Endothelial cell of umbilical vein (primary cell): Measurements from ENCODE around the gene TMPRSS15. TPM values are rescaled to one million over a fixed set of nuclear protein-coding genes. Genes with fewer than 3 reads are reported as not detected.

ENCODE experiments used
- BruUV-seq: library from RNA; stranded (reverse); fragments of 400-500 nt; replicated peaks from 2 replicates; lab custom pipeline; 2021; lab: Mats Ljungman, UMichigan
- CTCF ChIA-PET: fragments of 300-600, 350-600 bp; sonication (Branson Sonifier 250); formaldehyde crosslinking; loops from one replicate; lab custom pipeline; 2021; ENCODE audit warnings: antibody characterized with exemption, inconsistent platforms; lab: Charles Lee
- POLR2A ChIA-PET: fragments of 300-600, 350-600 bp; sonication (Branson Sonifier 250); formaldehyde crosslinking; loops from one replicate; lab custom pipeline; 2021; ENCODE audit warnings: antibody characterized with exemption, inconsistent platforms; lab: Charles Lee
- DNase-seq: peaks from one replicate; pipeline ENCODE4 v3.0.0-alpha.2; 2011; ENCODE audit warnings: low read depth, low spot score
- FAIRE-seq: peaks from 2 replicates; lab custom pipeline; 2011; peaks lifted over from hg19 to GRCh38; lab: Jason Lieb, UNC
- H2AFZ ChIP-seq: 2 replicates; pipeline ENCODE4 v1.6.0; 2012; ENCODE audit warnings: low read depth, low read length, control low read depth, inconsistent platforms
- H3K27ac ChIP-seq: 2 replicates; pipeline ENCODE4 v1.5.1; 2011; ENCODE audit warnings: low read depth, mild to moderate bottlenecking, control low read depth, low read length, moderate library complexity; ENCODE audit not compliant: insufficient read depth
- H3K27me3 ChIP-seq, 2 experiments: 2 replicates each; pipeline versions ENCODE4 v1.6.0 to v1.6.1; 2011; ENCODE audit warnings: low read length in 2 of 2, mixed read lengths in 1 of 2; ENCODE audit not compliant: control insufficient read depth in 2 of 2, insufficient read depth in 2 of 2
- H3K36me3 ChIP-seq, 2 experiments: 2 replicates in 1 of 2; 3 replicates in 1 of 2; pipeline ENCODE4 v1.5.1; 2011; ENCODE audit warnings: low read length in 2 of 2, mild to moderate bottlenecking in 1 of 2, moderate library complexity in 1 of 2; ENCODE audit not compliant: control insufficient read depth in 2 of 2, insufficient read depth in 2 of 2; ENCODE audit errors: extremely low read depth in 1 of 2
- H3K4me1 ChIP-seq: 3 replicates; pipeline ENCODE4 v1.5.1; 2011; ENCODE audit warnings: mild to moderate bottlenecking, low read length; ENCODE audit not compliant: control insufficient read depth, insufficient read depth; ENCODE audit errors: extremely low read depth
- H3K4me2 ChIP-seq: 2 replicates; pipeline ENCODE4 v1.6.1; 2011; ENCODE audit warnings: low read length, control low read depth, mixed read lengths; ENCODE audit not compliant: insufficient read depth
- H3K4me3 ChIP-seq, 3 experiments: fragments of 200-600 bp in 1 of 3; sonication (generic), shearing (Covaris generic) in 1 of 3; replicated peaks in 1 of 3; 2 replicates each; pipeline ENCODE4 v1.5.1; 2011 to 2016; ENCODE audit warnings: control low read depth in 3 of 3, low read length in 3 of 3, mild to moderate bottlenecking in 2 of 3, inconsistent platforms in 1 of 3, low read depth in 1 of 3, moderate library complexity in 1 of 3; ENCODE audit not compliant: insufficient read depth in 1 of 3
- H3K79me2 ChIP-seq: 2 replicates; pipeline ENCODE4 v1.6.0; 2012; ENCODE audit warnings: low read length, inconsistent platforms; ENCODE audit not compliant: control insufficient read depth, insufficient read depth
- H3K9ac ChIP-seq: replicated peaks from 2 replicates; pipeline ENCODE3; 2011; ENCODE audit warnings: low read length, control low read depth; ENCODE audit not compliant: insufficient read depth; ENCODE audit errors: extremely low read depth
- H3K9me1 ChIP-seq: replicated peaks from 3 replicates; pipeline ENCODE4 v1.6.0; 2011; ENCODE audit warnings: mild to moderate bottlenecking, low read length; ENCODE audit not compliant: control insufficient read depth, insufficient read depth; ENCODE audit errors: extremely low read depth
- H3K9me3 ChIP-seq: replicated peaks from 2 replicates; pipeline ENCODE4 v1.5.1; 2012; ENCODE audit warnings: low read length, inconsistent platforms; ENCODE audit not compliant: control insufficient read depth, insufficient read depth
- H4K20me1 ChIP-seq: replicated peaks from 2 replicates; pipeline ENCODE3; 2011; ENCODE audit warnings: mild to moderate bottlenecking, low read length; ENCODE audit not compliant: control insufficient read depth, insufficient read depth; ENCODE audit errors: extremely low read depth
- EZH2 ChIP-seq: IDR thresholded peaks from 2 replicates; pipeline ENCODE4 v1.6.1; 2012; ENCODE audit warnings: borderline replicate concordance, low read depth, mild to moderate bottlenecking, moderate library complexity, low read length, inconsistent platforms; ENCODE audit not compliant: severe bottlenecking
- FOS ChIP-seq: IDR thresholded peaks from 2 replicates; pipeline ENCODE4 v1.6.1; 2011; ENCODE audit warnings: mild to moderate bottlenecking, low read length, moderate library complexity, borderline replicate concordance; ENCODE audit not compliant: insufficient read depth
- GATA2 ChIP-seq: IDR thresholded peaks from 2 replicates; pipeline ENCODE4 v1.7.0; 2011; ENCODE audit warnings: low read depth, mild to moderate bottlenecking, moderate library complexity, mixed read lengths, low read length; ENCODE audit not compliant: insufficient read length, insufficient read depth
- JUN ChIP-seq: IDR thresholded peaks from 2 replicates; pipeline ENCODE4 v1.6.1; 2011; ENCODE audit warnings: borderline replicate concordance, low read depth; ENCODE audit not compliant: insufficient read length, insufficient read depth
- MAX ChIP-seq: IDR thresholded peaks from 2 replicates; pipeline ENCODE4 v1.6.1; 2011; ENCODE audit not compliant: insufficient read depth, insufficient read length
- MYC ChIP-seq: IDR thresholded peaks from one replicate; pipeline ENCODE4 v1.6.1; 2011; ENCODE audit warnings: mild to moderate bottlenecking, low read depth, low read length
- POLR2A ChIP-seq: IDR thresholded peaks from 2 replicates; pipeline ENCODE4 v1.6.1; 2012; ENCODE audit warnings: low read depth, mild to moderate bottlenecking, control low read depth, low read length
- POLR2AphosphoS5 ChIP-seq: IDR thresholded peaks from 2 replicates; pipeline ENCODE4 v1.6.1; 2012; ENCODE audit warnings: low read depth, mild to moderate bottlenecking, control low read depth, low read length, moderate library complexity; ENCODE audit not compliant: insufficient read depth
- dilution Hi-C: fragments of 300-500 bp; cut with MboI; formaldehyde crosslinking; loops from one replicate; pipeline ENCODE4 v1.15.0; 2019; ENCODE audit warnings: low sequenced_read_pairs; ENCODE audit not compliant: extremely low pct_ligation_motif_present
- intact Hi-C: fragments of 100-400 bp; cut with micrococcal nuclease; formaldehyde crosslinking; loops from one replicate; pipeline ENCODE4 v1.10.0; 2022
- polyA plus RNA-seq, 4 experiments: library from polyadenylated mRNA; depleted of rRNA in 3 of 4; stranded (reverse) in 3 of 4; unstranded in 1 of 4; fragments of >200 nt; gene quantifications; 2 replicates each; pipeline versions ENCODE4 v1.2.1 to v1.2.3, GENCODE V29; 2011 to 2012; ENCODE audit warnings: missing spikeins in 1 of 4
- total RNA-seq: library from RNA; stranded (reverse); gene quantifications from 2 replicates; pipeline ENCODE4 v1.2.3, GENCODE V29; 2021
- TF ChIP-seq, protein P1 (sequence below), 2 donors: IDR thresholded peaks; 1 replicate in 1 of 2; 2 replicates in 1 of 2; pipeline ENCODE4 v1.5.1; 2011; ENCODE audit warnings: low read length in 2 of 2, mild to moderate bottlenecking in 2 of 2, moderate library complexity in 2 of 2, control low read depth in 1 of 2, inconsistent platforms in 1 of 2, low read depth in 1 of 2; ENCODE audit not compliant: insufficient read depth in 1 of 2; ENCODE audit errors: extremely low read depth in 1 of 2

Gene TMPRSS15
- total and polyA plus RNA-seq, 2 donors (not counting 3 experiments of a cell fraction or from before 2014, with no cell fraction given) = not detected

GRCh38 chr21:18449605-18450550 is 46.3 kb upstream of the TMPRSS15 start:
- no peaks in the 10 kb centered on the region for H3K4me1 ChIP-seq
- H3K36me3 ChIP-seq = no peaks in the 10 kb centered on the region
- dilution Hi-C loops = no loop called here
- POLR2A ChIA-PET = no interaction called here
- H3K9me1 ChIP-seq = no peaks in the 10 kb centered on the region
- no peak overlapping the region for H3K4me3 ChIP-seq
- H3K9me3 ChIP-seq = no peaks in the 10 kb centered on the region
- no peak overlapping the region for H3K27ac ChIP-seq
- H3K4me2 ChIP-seq = no peak overlapping the region
- no peak for TF ChIP-seq POLR2AphosphoS5
- TF ChIP-seq, protein P1, sequence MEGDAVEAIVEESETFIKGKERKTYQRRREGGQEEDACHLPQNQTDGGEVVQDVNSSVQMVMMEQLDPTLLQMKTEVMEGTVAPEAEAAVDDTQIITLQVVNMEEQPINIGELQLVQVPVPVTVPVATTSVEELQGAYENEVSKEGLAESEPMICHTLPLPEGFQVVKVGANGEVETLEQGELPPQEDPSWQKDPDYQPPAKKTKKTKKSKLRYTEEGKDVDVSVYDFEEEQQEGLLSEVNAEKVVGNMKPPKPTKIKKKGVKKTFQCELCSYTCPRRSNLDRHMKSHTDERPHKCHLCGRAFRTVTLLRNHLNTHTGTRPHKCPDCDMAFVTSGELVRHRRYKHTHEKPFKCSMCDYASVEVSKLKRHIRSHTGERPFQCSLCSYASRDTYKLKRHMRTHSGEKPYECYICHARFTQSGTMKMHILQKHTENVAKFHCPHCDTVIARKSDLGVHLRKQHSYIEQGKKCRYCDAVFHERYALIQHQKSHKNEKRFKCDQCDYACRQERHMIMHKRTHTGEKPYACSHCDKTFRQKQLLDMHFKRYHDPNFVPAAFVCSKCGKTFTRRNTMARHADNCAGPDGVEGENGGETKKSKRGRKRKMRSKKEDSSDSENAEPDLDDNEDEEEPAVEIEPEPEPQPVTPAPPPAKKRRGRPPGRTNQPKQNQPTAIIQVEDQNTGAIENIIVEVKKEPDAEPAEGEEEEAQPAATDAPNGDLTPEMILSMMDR (IDR thresholded peaks at IDR 0.05; ENCODE audit: extremely low read depth in 1 of 2, insufficient read depth in 1 of 2, low read depth in 1 of 2, low read length in 2 of 2) = no peak
- TF ChIP-seq MYC = no peak
- no peak for TF ChIP-seq EZH2
- no peak for TF ChIP-seq GATA2
- TF ChIP-seq POLR2A = no peak
- no peak for TF ChIP-seq FOS
- no peak for TF ChIP-seq JUN
- no peak for TF ChIP-seq MAX
- no peak overlapping the region for H2AFZ ChIP-seq
- no peaks in the 10 kb centered on the region for H3K79me2 ChIP-seq
- BruUV-seq = no TSS peak
- no peak overlapping the region for H3K9ac ChIP-seq
- H3K27me3 ChIP-seq = no peaks in the 10 kb centered on the region
- DNase-seq (no peak), FAIRE-seq (no peak)
- intact Hi-C loops = no loop called here
- H4K20me1 ChIP-seq = no peaks in the 10 kb centered on the region
- CTCF ChIA-PET = interaction anchor here (1.6 kb wide), 1 partner anchor 19 kb away, joined by 3 read pairs; no protein-coding TSS in a partner anchor
